ENCODE results near the gene CENPW.

The CENPW gene

DNA sequence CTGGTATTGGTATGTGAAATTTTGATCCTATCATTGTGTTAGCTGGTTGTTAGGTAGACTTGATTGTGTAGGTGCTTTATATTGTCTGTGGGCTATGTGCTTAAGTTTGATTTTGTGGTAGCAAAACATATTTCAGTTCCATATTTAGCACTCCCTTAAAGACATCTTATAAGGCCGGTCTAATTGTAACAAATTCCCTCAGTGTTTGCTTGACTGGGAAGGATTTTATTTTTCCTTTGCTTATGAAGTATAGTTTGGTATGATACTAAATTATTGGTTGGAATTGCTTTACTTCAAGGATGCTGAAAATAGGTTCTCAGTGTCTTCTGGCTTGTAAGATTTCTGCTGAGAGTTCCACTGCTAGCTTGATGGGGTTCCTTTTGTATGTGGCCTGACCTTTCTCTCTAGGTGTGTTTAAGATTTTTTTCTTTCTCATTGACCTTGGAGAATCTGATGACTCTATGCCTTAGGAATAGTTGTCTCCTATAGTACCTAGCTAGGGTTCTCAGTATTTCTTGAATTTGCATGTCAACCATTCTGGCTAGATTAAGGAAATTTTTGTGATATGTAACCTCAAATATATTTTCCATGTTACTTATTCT lies 20.1 kb downstream of the CENPW start:
- no peak for DNase-seq (ENCODE audit: low spot score)
- in situ Hi-C loops (cut with MboI; ENCODE audit: low sequenced_read_pairs, unreplicated experiment), result no loop called here
- TF ChIP-seq, protein P1, sequence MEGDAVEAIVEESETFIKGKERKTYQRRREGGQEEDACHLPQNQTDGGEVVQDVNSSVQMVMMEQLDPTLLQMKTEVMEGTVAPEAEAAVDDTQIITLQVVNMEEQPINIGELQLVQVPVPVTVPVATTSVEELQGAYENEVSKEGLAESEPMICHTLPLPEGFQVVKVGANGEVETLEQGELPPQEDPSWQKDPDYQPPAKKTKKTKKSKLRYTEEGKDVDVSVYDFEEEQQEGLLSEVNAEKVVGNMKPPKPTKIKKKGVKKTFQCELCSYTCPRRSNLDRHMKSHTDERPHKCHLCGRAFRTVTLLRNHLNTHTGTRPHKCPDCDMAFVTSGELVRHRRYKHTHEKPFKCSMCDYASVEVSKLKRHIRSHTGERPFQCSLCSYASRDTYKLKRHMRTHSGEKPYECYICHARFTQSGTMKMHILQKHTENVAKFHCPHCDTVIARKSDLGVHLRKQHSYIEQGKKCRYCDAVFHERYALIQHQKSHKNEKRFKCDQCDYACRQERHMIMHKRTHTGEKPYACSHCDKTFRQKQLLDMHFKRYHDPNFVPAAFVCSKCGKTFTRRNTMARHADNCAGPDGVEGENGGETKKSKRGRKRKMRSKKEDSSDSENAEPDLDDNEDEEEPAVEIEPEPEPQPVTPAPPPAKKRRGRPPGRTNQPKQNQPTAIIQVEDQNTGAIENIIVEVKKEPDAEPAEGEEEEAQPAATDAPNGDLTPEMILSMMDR (IDR thresholded peaks at IDR 0.05; ENCODE audit: borderline replicate concordance, control extremely low read depth, extremely low read depth, insufficient read depth, missing control alignments), result no peak

DNA sequence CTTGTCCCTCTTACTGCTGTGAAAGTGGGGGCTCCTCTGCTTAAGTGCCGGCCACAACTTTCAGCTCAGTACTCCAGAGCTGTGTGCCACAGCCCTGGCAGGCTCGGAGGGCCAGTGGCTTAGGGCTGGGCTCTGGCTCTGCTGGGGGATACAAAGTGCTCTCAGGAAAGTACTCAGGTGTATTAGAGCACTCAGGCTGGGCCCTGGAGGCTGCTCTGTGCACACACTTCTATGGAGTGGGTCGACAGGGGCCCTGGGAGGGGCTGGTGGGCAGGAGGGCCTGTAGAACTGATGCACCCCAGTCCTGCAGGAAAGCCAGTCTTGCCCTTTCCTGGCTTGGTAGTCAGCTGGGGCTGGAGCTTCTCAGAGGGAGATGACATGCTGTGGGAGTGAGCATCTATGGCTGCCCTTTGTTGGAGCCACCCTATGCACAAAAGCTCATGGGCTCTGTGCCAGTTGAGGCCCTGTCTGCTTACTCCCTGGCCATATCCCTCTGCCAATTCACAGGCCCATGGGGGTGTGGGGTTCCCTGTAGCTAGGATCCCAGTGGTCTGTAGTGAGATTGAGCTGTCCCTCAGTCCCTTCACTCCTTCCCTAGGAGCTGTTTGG lies 22.0 kb downstream of the CENPW start:
- TF ChIP-seq, protein P1 (IDR thresholded peaks at IDR 0.05; ENCODE audit: borderline replicate concordance, control extremely low read depth, extremely low read depth, insufficient read depth, missing control alignments), result no peak
- no peak for DNase-seq (ENCODE audit: low spot score)
- in situ Hi-C loops (cut with MboI; ENCODE audit: low sequenced_read_pairs, unreplicated experiment), result no loop called here

DNA sequence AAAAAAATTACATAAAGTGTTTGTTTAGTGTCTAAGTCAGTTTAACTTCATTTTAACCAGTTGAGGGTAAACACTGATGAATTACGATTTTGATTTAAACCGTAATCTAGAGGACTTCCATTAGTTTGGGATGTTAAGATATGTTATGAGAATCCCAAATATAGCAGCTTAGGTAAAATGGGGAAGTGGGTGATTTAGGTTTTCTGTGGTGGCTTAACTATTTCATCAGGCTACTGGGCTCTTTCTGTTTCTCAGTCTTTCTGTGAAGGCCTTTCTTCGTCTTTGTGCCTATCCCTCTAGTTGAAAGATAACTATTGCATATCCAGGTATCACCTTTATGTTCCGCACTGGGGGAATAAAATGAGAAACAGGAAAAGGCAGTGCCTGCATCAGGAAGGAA lies 27.9 kb downstream of the CENPW start:
- in situ Hi-C loops (cut with MboI; ENCODE audit: low sequenced_read_pairs, unreplicated experiment), result no loop called here
- DNase-seq (ENCODE audit: low spot score), result no peak
- TF ChIP-seq, protein P1 (IDR thresholded peaks at IDR 0.05; ENCODE audit: borderline replicate concordance, control extremely low read depth, extremely low read depth, insufficient read depth, missing control alignments), result no peak

DNA sequence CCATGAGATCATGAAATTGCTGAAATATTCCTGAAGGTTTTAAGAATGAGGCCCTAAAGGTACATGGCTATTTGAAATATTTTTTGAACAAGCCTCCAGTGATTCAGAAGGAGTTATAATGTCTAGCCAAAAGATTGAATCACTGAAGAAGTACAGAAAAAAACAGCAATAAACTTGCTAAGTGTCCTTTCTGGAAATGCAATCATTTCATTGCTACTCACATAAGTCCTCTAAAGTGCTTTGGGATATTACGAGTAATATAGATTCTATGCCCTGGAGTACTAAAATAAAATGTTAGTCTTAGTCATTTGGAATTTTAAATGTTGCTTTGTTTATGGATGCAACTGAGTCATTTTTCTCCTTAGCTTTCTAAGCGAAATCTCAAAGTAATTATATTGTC lies 32.7 kb downstream of the CENPW start:
- no peak for DNase-seq (ENCODE audit: low spot score)
- TF ChIP-seq, protein P1 (IDR thresholded peaks at IDR 0.05; ENCODE audit: borderline replicate concordance, control extremely low read depth, extremely low read depth, insufficient read depth, missing control alignments), result no peak
- in situ Hi-C loops (cut with MboI; ENCODE audit: low sequenced_read_pairs, unreplicated experiment), result no loop called here

DNA sequence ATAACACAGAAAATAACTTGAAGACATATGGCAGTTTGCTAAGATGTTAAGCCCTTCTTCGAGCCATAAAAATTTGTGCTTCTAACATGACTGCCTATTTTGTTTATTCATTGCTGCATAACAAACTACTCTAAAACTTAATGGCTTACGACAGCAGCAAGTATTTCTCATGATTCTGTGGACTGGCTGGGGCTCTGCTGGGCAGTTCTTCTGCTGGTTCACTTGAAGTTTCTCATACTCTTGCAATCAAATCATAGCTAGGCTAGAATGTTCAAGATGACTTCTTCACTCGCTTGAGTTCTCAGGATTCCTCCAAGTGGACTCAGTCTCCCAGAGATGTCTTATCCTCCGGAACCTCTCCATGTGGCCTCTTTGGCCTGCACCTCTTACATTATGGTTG lies 33.4 kb downstream of the CENPW start:
- TF ChIP-seq, protein P1 (IDR thresholded peaks at IDR 0.05; ENCODE audit: borderline replicate concordance, control extremely low read depth, extremely low read depth, insufficient read depth, missing control alignments), result no peak

DNA sequence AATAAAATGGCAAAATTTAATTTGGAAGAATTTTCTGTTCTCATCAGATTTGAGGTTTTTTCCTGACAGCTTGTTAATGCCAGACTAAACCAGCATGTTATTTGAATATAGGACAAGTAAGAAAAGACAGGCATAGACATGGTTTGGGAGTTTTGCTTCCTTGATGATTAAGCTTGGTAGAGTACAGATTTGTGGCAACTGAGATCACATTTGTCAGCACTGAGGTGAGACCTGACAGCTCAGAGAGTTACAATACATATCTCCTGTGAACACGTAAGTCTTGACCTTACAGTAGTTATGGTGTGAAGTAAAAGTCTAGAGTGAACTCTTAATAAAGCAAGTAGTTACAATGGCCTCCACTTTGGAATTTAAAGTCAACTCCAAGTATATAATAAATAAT lies 34.5 kb downstream of the CENPW start:
- in situ Hi-C loops (cut with MboI; ENCODE audit: low sequenced_read_pairs, unreplicated experiment), result no loop called here
- DNase-seq (ENCODE audit: low spot score), result no peak
- TF ChIP-seq, protein P1 (IDR thresholded peaks at IDR 0.05; ENCODE audit: borderline replicate concordance, control extremely low read depth, extremely low read depth, insufficient read depth, missing control alignments), result no peak

More for the DNA sequence above, 33.4 kb downstream of the CENPW start:
- DNase-seq (ENCODE audit: low spot score), result no peak
- in situ Hi-C loops (cut with MboI; ENCODE audit: low sequenced_read_pairs, unreplicated experiment), result no loop called here
